Endothelial cell of umbilical vein (primary cell): Measurements from ENCODE around the gene TNFRSF11A. TPM values are rescaled to one million over a fixed set of nuclear protein-coding genes. Genes with fewer than 3 reads are reported as not detected.

ENCODE experiments used
- BruUV-seq: library from RNA; stranded (reverse); fragments of 400-500 nt; replicated peaks from 2 replicates; lab custom pipeline; 2021; lab: Mats Ljungman, UMichigan
- CTCF ChIA-PET: fragments of 300-600, 350-600 bp; sonication (Branson Sonifier 250); formaldehyde crosslinking; loops from one replicate; lab custom pipeline; 2021; ENCODE audit warnings: antibody characterized with exemption, inconsistent platforms; lab: Charles Lee
- POLR2A ChIA-PET: fragments of 300-600, 350-600 bp; sonication (Branson Sonifier 250); formaldehyde crosslinking; loops from one replicate; lab custom pipeline; 2021; ENCODE audit warnings: antibody characterized with exemption, inconsistent platforms; lab: Charles Lee
- DNase-seq: peaks from one replicate; pipeline ENCODE4 v3.0.0-alpha.2; 2011; ENCODE audit warnings: low read depth, low spot score
- FAIRE-seq: peaks from 2 replicates; lab custom pipeline; 2011; peaks lifted over from hg19 to GRCh38; lab: Jason Lieb, UNC
- H2AFZ ChIP-seq: 2 replicates; pipeline ENCODE4 v1.6.0; 2012; ENCODE audit warnings: low read depth, low read length, control low read depth, inconsistent platforms
- H3K27ac ChIP-seq: 2 replicates; pipeline ENCODE4 v1.5.1; 2011; ENCODE audit warnings: low read depth, mild to moderate bottlenecking, control low read depth, low read length, moderate library complexity; ENCODE audit not compliant: insufficient read depth
- H3K27me3 ChIP-seq, 2 experiments: 2 replicates each; pipeline versions ENCODE4 v1.6.0 to v1.6.1; 2011; ENCODE audit warnings: low read length in 2 of 2, mixed read lengths in 1 of 2; ENCODE audit not compliant: control insufficient read depth in 2 of 2, insufficient read depth in 2 of 2
- H3K36me3 ChIP-seq, 2 experiments: 2 replicates in 1 of 2; 3 replicates in 1 of 2; pipeline ENCODE4 v1.5.1; 2011; ENCODE audit warnings: low read length in 2 of 2, mild to moderate bottlenecking in 1 of 2, moderate library complexity in 1 of 2; ENCODE audit not compliant: control insufficient read depth in 2 of 2, insufficient read depth in 2 of 2; ENCODE audit errors: extremely low read depth in 1 of 2
- H3K4me1 ChIP-seq: 3 replicates; pipeline ENCODE4 v1.5.1; 2011; ENCODE audit warnings: mild to moderate bottlenecking, low read length; ENCODE audit not compliant: control insufficient read depth, insufficient read depth; ENCODE audit errors: extremely low read depth
- H3K4me2 ChIP-seq: 2 replicates; pipeline ENCODE4 v1.6.1; 2011; ENCODE audit warnings: low read length, control low read depth, mixed read lengths; ENCODE audit not compliant: insufficient read depth
- H3K4me3 ChIP-seq, 3 experiments: fragments of 200-600 bp in 1 of 3; sonication (generic), shearing (Covaris generic) in 1 of 3; replicated peaks in 1 of 3; 2 replicates each; pipeline ENCODE4 v1.5.1; 2011 to 2016; ENCODE audit warnings: control low read depth in 3 of 3, low read length in 3 of 3, mild to moderate bottlenecking in 2 of 3, inconsistent platforms in 1 of 3, low read depth in 1 of 3, moderate library complexity in 1 of 3; ENCODE audit not compliant: insufficient read depth in 1 of 3
- H3K79me2 ChIP-seq: 2 replicates; pipeline ENCODE4 v1.6.0; 2012; ENCODE audit warnings: low read length, inconsistent platforms; ENCODE audit not compliant: control insufficient read depth, insufficient read depth
- H3K9ac ChIP-seq: replicated peaks from 2 replicates; pipeline ENCODE3; 2011; ENCODE audit warnings: low read length, control low read depth; ENCODE audit not compliant: insufficient read depth; ENCODE audit errors: extremely low read depth
- H3K9me1 ChIP-seq: replicated peaks from 3 replicates; pipeline ENCODE4 v1.6.0; 2011; ENCODE audit warnings: mild to moderate bottlenecking, low read length; ENCODE audit not compliant: control insufficient read depth, insufficient read depth; ENCODE audit errors: extremely low read depth
- H3K9me3 ChIP-seq: replicated peaks from 2 replicates; pipeline ENCODE4 v1.5.1; 2012; ENCODE audit warnings: low read length, inconsistent platforms; ENCODE audit not compliant: control insufficient read depth, insufficient read depth
- H4K20me1 ChIP-seq: replicated peaks from 2 replicates; pipeline ENCODE3; 2011; ENCODE audit warnings: mild to moderate bottlenecking, low read length; ENCODE audit not compliant: control insufficient read depth, insufficient read depth; ENCODE audit errors: extremely low read depth
- EZH2 ChIP-seq: IDR thresholded peaks from 2 replicates; pipeline ENCODE4 v1.6.1; 2012; ENCODE audit warnings: borderline replicate concordance, low read depth, mild to moderate bottlenecking, moderate library complexity, low read length, inconsistent platforms; ENCODE audit not compliant: severe bottlenecking
- FOS ChIP-seq: IDR thresholded peaks from 2 replicates; pipeline ENCODE4 v1.6.1; 2011; ENCODE audit warnings: mild to moderate bottlenecking, low read length, moderate library complexity, borderline replicate concordance; ENCODE audit not compliant: insufficient read depth
- GATA2 ChIP-seq: IDR thresholded peaks from 2 replicates; pipeline ENCODE4 v1.7.0; 2011; ENCODE audit warnings: low read depth, mild to moderate bottlenecking, moderate library complexity, mixed read lengths, low read length; ENCODE audit not compliant: insufficient read length, insufficient read depth
- POLR2A ChIP-seq: IDR thresholded peaks from 2 replicates; pipeline ENCODE4 v1.6.1; 2012; ENCODE audit warnings: low read depth, mild to moderate bottlenecking, control low read depth, low read length
- POLR2AphosphoS5 ChIP-seq: IDR thresholded peaks from 2 replicates; pipeline ENCODE4 v1.6.1; 2012; ENCODE audit warnings: low read depth, mild to moderate bottlenecking, control low read depth, low read length, moderate library complexity; ENCODE audit not compliant: insufficient read depth
- dilution Hi-C: fragments of 300-500 bp; cut with MboI; formaldehyde crosslinking; loops from one replicate; pipeline ENCODE4 v1.15.0; 2019; ENCODE audit warnings: low sequenced_read_pairs; ENCODE audit not compliant: extremely low pct_ligation_motif_present
- intact Hi-C: fragments of 100-400 bp; cut with micrococcal nuclease; formaldehyde crosslinking; loops from one replicate; pipeline ENCODE4 v1.10.0; 2022
- polyA plus RNA-seq, 4 experiments: library from polyadenylated mRNA; depleted of rRNA in 3 of 4; stranded (reverse) in 3 of 4; unstranded in 1 of 4; fragments of >200 nt; gene quantifications; 2 replicates each; pipeline versions ENCODE4 v1.2.1 to v1.2.3, GENCODE V29; 2011 to 2012; ENCODE audit warnings: missing spikeins in 1 of 4
- total RNA-seq: library from RNA; stranded (reverse); gene quantifications from 2 replicates; pipeline ENCODE4 v1.2.3, GENCODE V29; 2021

TNFRSF11A gene
- total and polyA plus RNA-seq, 2 donors (not counting 3 experiments of a cell fraction or from before 2014, with no cell fraction given): 10.4 to 11.1 TPM

DNA sequence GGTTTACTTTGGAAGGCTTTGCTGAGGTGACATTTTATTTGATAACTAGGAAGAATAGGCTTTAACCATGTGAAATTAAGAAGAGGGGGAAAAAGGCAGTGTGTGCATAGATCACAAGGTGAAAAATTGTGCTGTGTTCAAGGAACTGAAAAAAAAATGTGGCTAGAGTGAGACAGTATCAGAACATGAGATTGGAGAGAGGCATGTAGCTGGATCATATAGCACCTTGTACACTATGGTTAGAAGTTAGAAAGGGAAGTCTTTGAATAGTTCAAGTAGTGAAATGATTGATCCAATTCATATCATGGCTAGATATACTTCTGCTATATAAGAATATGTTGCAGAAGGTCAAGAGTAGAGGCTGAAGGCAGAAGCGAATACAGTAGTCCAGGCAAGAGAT lies 12.3 kb upstream of the TNFRSF11A start:
- dilution Hi-C loops: no loop called here
- H3K36me3 ChIP-seq: peaks cover 3 to 4% of the 10 kb centered on the region in 2 experiments
- no peaks in the 10 kb centered on the region for H3K79me2 ChIP-seq
- H3K9me3 ChIP-seq: no peaks in the 10 kb centered on the region
- intact Hi-C loops: no loop called here
- no peak overlapping the region for H3K9ac ChIP-seq
- TF ChIP-seq FOS: no peak
- POLR2A ChIA-PET: no interaction called here
- DNase-seq (no peak), FAIRE-seq (no peak)
- no peaks in the 10 kb centered on the region for H3K27me3 ChIP-seq
- H3K4me1 ChIP-seq: no peaks in the 10 kb centered on the region
- no peak overlapping the region for H3K4me3 ChIP-seq
- H2AFZ ChIP-seq: no peak overlapping the region
- H3K9me1 ChIP-seq: no peaks in the 10 kb centered on the region
- H4K20me1 ChIP-seq: no peaks in the 10 kb centered on the region
- CTCF ChIA-PET: no interaction called here
- no peak overlapping the region for H3K4me2 ChIP-seq
- BruUV-seq: no TSS peak
- H3K27ac ChIP-seq: no peak overlapping the region

DNA sequence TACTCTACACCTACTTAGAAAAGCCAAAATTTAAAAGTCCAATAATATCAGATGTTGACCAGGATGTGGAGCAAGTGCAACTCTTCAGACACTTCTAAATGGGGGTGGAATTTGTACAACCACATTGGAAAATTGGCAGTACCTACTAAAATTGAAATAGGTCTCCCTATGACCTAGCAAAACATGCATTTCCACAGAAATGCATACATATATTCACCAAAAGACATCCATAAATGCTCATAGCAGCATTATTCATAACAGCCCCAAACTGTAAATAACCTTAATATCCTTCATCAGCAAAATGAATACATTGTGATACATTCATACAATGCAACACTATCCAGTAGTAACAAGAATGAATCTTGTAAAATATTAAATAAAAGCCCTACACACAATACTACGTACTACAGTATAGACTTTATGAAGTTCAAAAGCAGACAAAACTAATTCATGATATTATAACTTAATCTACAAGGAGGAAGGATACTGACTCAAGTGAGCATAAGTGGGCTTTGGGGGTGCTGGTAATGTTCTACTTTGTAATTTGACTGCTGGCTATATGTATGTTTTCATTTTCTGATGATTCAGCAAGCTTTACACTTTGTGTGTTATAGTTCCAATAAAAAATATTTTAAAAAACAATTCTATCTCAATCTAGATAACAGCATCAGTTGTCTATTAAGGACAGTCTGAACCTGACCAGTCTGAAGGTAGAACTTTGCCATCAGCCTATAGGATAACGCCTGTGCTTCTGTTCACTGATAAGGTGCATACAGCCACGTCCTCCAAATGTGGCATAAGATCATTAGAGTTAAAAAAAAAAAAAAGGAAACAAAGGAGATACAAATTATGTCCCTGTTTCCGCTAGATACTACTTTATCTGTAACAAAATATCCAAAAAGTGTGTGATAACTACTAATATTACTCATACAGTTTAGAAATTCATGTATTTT lies 6.6 kb upstream of the TNFRSF11A start:
- no peaks in the 10 kb centered on the region for H3K36me3 ChIP-seq
- H3K9me1 ChIP-seq: no peaks in the 10 kb centered on the region
- H3K27ac ChIP-seq: no peak overlapping the region
- DNase-seq: no peak
- H3K4me3 ChIP-seq: no peak overlapping the region
- TF ChIP-seq POLR2AphosphoS5 (no peak), POLR2A (no peak), EZH2 (no peak), GATA2 (no peak)
- FAIRE-seq: no peak
- no peak overlapping the region for H2AFZ ChIP-seq
- CTCF ChIA-PET: no interaction called here
- intact Hi-C loops: no loop called here
- H3K9ac ChIP-seq: no peak overlapping the region
- dilution Hi-C loops: no loop called here
- H4K20me1 ChIP-seq: no peaks in the 10 kb centered on the region
- BruUV-seq: no TSS peak
- no peaks in the 10 kb centered on the region for H3K27me3 ChIP-seq
- POLR2A ChIA-PET: interaction anchor here (0.7 kb wide), 1 partner anchor 69 kb away, joined by 4 read pairs; no protein-coding TSS in a partner anchor
- H3K79me2 ChIP-seq: no peaks in the 10 kb centered on the region
- H3K9me3 ChIP-seq: no peaks in the 10 kb centered on the region
- no peak overlapping the region for H3K4me2 ChIP-seq
- H3K4me1 ChIP-seq: peaks cover under 1% of the 10 kb centered on the region
